AG04449 (cell line): ENCODE measurements around the gene FBXO44.

Source experiments
- CTCF ChIA-PET: fragments of 350-600 bp; formaldehyde crosslinking; extraction: SDS; loops from one replicate; lab custom pipeline; 2021; ENCODE audit warnings: antibody characterized with exemption; lab: Yijun Ruan, JAX
- POLR2A ChIA-PET: fragments of 400-600, 350-600 bp; formaldehyde crosslinking; extraction: SDS; loops from one replicate; lab custom pipeline; 2020; ENCODE audit warnings: antibody characterized with exemption, inconsistent platforms; lab: Yijun Ruan, JAX
- DNase-seq: peaks from one replicate; pipeline ENCODE4 v3.0.0-alpha.2; 2010; ENCODE audit warnings: low read depth, low spot score
- H3K4me3 ChIP-seq: 2 replicates; pipeline ENCODE4 v1.5.1; 2011; ENCODE audit warnings: low read depth, mild to moderate bottlenecking, control low read depth, low read length
- TF ChIP-seq, protein P1 (sequence below): IDR thresholded peaks from one replicate; pipeline ENCODE4 v1.5.1; 2011; ENCODE audit warnings: mild to moderate bottlenecking, moderate library complexity, low read length, control low read depth, inconsistent platforms; ENCODE audit not compliant: insufficient read depth; ENCODE audit errors: missing control alignments

The FBXO44 gene

DNA sequence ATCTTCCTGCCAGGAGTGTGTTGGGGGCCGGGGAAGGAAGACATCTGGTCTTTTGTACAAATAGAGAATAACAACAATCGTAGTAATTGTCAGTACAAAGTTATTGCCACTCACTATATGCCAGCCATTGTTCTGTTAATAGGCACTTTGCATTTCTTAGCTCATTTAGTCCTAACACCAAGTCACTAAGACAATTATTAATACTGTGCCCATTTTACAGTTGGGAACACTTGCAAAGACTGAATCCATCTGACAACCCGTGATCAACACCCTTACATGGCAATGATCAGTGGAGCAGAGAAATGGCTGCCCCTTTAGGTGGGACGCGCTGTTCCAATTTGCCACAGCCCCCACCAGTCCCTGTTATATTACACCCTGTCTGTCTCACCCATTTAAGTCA lies 33.8 kb upstream of the FBXO44 start:
- no peak overlapping the region for H3K4me3 ChIP-seq
- DNase-seq, result no peak
- TF ChIP-seq, protein P1, sequence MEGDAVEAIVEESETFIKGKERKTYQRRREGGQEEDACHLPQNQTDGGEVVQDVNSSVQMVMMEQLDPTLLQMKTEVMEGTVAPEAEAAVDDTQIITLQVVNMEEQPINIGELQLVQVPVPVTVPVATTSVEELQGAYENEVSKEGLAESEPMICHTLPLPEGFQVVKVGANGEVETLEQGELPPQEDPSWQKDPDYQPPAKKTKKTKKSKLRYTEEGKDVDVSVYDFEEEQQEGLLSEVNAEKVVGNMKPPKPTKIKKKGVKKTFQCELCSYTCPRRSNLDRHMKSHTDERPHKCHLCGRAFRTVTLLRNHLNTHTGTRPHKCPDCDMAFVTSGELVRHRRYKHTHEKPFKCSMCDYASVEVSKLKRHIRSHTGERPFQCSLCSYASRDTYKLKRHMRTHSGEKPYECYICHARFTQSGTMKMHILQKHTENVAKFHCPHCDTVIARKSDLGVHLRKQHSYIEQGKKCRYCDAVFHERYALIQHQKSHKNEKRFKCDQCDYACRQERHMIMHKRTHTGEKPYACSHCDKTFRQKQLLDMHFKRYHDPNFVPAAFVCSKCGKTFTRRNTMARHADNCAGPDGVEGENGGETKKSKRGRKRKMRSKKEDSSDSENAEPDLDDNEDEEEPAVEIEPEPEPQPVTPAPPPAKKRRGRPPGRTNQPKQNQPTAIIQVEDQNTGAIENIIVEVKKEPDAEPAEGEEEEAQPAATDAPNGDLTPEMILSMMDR, result no peak
- CTCF ChIA-PET, result no interaction called here
- POLR2A ChIA-PET, result no interaction called here

DNA sequence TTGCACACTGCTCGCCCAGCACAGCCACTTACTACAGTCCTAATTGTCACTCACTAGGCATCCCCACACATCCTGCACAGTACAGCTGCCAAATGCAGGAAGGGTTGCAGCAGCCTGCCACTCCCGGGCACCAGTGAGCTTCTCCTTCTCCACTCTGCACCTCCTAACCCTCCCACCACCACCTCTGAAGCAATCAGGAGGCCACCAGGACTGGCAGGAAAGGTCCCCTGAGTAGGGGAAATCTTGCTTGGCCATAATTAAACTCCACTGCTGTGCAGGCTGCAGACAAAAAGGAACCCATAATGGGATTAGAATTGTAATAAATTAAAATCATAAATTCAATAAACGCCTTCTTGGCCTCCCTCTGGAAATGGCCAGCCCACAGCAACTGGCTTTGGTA lies 32.3 kb upstream of the FBXO44 start:
- no peak overlapping the region for H3K4me3 ChIP-seq
- ChIA-PET CTCF (no interaction called here), POLR2A (no interaction called here)
- no peak for DNase-seq
- TF ChIP-seq, protein P1, result no peak

DNA sequence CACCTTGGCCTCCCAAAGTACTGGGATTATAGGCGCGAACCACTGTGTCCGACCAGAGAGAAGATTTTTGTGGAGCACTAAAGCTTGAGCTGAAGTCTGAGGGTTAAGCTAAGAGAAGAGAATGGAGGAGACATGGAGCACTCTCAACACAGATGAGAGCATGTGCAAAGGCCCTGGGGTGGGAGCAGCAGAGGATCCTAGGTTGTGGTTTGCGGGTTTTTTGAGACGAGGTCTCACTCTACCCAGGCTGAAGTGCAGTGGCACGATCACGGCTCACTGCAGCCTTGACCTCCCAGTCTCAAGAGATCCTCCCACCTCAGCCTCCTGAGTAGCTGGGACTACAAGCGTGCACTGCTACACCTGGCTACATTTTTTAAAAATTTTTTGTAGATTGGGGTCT lies 31.0 kb upstream of the FBXO44 start:
- no peak for DNase-seq
- CTCF ChIA-PET, result no interaction called here
- POLR2A ChIA-PET, result no interaction called here
- no peak overlapping the region for H3K4me3 ChIP-seq
- TF ChIP-seq, protein P1, result no peak

DNA sequence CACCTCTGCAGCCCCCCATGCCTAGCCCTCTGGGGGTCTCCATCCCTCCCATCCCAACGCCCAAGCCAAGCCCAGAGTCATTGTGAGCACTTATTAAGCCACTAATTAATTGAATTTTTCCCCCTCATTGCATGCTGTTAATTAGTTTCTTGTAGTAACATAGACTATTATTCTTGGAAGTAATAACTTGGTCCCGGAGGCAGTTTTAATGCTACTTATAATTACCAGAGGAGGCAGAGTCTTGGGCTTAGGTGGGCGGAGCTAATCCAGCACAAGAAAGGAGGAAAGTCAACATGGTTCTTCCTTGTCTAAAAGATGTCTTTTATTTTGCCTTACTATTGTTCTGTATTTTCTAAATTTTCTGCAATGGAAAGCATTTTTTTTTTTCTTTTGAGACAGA lies 28.1 kb upstream of the FBXO44 start:
- POLR2A ChIA-PET, result no interaction called here
- H3K4me3 ChIP-seq, result no peak overlapping the region
- TF ChIP-seq, protein P1, result no peak
- CTCF ChIA-PET, result no interaction called here
- DNase-seq, result no peak

DNA sequence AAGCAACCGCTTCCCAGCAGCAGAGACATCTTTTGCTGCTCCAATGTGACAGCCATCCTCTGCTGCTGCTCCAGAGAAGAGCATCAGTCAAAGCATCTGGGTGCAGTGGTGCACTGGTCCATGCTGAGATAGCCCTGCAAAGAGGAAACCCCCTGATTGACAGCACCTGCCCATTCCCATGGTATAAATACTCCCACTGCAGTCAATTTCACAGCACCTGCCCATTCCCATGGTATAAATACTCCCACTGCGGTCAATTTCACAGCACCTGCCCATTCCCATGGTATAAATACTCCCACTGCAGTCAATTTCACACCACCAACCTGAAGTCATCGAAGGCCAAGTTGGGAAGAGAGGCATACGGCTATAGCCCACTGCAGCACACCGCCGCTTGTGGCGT lies 25.9 kb upstream of the FBXO44 start:
- TF ChIP-seq, protein P1, result no peak
- no peak for DNase-seq
- no peak overlapping the region for H3K4me3 ChIP-seq
- POLR2A ChIA-PET, result no interaction called here
- CTCF ChIA-PET, result no interaction called here

DNA sequence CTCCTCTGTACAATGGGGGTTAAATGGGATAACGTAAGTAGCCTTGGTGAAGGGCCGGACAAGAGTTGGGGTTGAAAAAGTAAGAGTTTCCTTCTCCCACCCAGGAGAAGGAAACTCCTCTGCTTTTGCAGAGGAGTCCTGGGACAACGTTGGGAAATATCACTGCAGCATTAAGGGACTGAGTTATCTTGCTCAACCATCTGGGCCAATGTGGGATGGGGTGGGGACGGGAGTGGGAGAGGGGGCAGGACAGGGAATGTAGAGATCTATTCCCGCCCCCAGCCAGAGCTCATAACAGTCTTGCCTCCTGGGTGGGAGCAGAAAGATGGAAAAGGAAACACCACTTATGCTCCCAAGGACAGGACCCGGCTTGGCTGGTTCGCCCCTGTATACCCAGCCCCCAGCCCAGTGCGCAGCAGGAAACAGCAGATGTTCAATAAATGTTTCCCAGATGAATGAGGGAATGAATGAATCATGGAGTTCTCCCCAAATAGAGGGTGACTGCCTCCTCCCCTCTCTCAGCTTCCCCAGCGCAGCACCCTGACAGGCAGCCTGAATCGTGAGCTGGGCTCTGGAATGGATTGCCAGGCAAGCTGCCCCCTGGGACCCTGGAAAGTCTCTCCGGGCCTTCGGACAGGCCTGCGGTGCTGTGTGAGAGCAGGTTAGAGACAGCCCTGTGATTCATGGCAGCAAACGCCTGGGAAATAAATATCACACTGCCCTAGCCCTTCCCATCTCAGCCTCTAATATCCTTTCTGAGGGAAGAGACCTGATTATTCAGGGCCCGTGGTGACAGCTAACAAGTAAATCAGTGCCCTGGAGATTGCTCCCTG lies 25.3 kb upstream of the FBXO44 start:
- no peak for DNase-seq
- TF ChIP-seq, protein P1, result no peak
- H3K4me3 ChIP-seq, result no peak overlapping the region
- ChIA-PET CTCF (interaction anchor here (0.8 kb wide), 1 partner anchor 592 kb away, joined by 3 read pairs; no protein-coding TSS in a partner anchor), POLR2A (no interaction called here)
